Esophagus squamous epithelium (tissue), 5 donors: ENCODE results near the gene FBXO46. TPM values are rescaled to one million over a fixed set of nuclear protein-coding genes. Genes with fewer than 3 reads are reported as not detected.

Experiments used
- DNase-seq: peaks from one replicate; lab custom pipeline; 2025; lab: John Stamatoyannopoulos, UW
- H3K27ac ChIP-seq, 4 donors: fragments of 200-600 bp; sonication (generic); one replicate each; pipeline ENCODE4 v1.5.1; 2016 to 2019; ENCODE audit warnings: mild to moderate bottlenecking in 1 of 4
- H3K27me3 ChIP-seq, 4 donors: fragments of 200-600 bp; sonication (generic); 1 replicate in 3 of 4; 2 replicates in 1 of 4; pipeline versions ENCODE4 v1.5.1 to v1.6.0; 2017 to 2021; ENCODE audit warnings: antibody characterized with exemption in 1 of 4
- H3K36me3 ChIP-seq, 3 donors: fragments of 200-600 bp; sonication (generic); one replicate each; pipeline ENCODE4 v1.5.1; 2016 to 2019
- H3K4me1 ChIP-seq, 3 donors: fragments of 200-600 bp; sonication (generic); one replicate each; pipeline ENCODE4 v1.5.1; 2017 to 2019
- H3K4me3 ChIP-seq, 4 donors: fragments of 200-600 bp; sonication (generic); 1 replicate in 3 of 4; 2 replicates in 1 of 4; pipeline ENCODE4 v1.5.1; 2016 to 2019; ENCODE audit warnings: mild to moderate bottlenecking in 2 of 4, moderate library complexity in 1 of 4
- H3K9me3 ChIP-seq, 3 donors: fragments of 200-600 bp; sonication (generic); one replicate each; pipeline ENCODE4 v1.5.1; 2016 to 2019
- POLR2A ChIP-seq, 4 donors: fragments of 450-650 bp; IDR thresholded peaks; one replicate each; pipeline ENCODE4 v1.6.1; 2017; ENCODE audit warnings: antibody characterized with exemption in 4 of 4, mild to moderate bottlenecking in 4 of 4, moderate library complexity in 3 of 4
- WGBS, 2 donors: methylation state at CpG; one replicate each; pipeline ENCODE4 v1.1.5; 2018; 5-methylcytosine and 5-hydroxymethylcytosine counted together
- intact Hi-C: fragments of 100-400 bp; cut with DNase I; formaldehyde crosslinking; loops from one replicate; pipeline ENCODE4 v1.15.0; 2022
- total RNA-seq, 4 donors: library from RNA; depleted of rRNA; stranded (reverse); fragments of >200 nt; gene quantifications; one replicate each; pipeline ENCODE4 v1.1.0, GENCODE V29; 2016
- TF ChIP-seq, protein P1 (sequence below), 6 experiments: fragments of 450-650 bp in 4 of 6; fragments of 200-600 bp in 2 of 6; sonication (generic) in 2 of 6; IDR thresholded peaks; one replicate each; pipeline ENCODE4 v1.5.1; 2016 to 2019; ENCODE audit warnings: antibody characterized with exemption in 6 of 6, mild to moderate bottlenecking in 4 of 6, moderate library complexity in 4 of 6
- donor health status: DM: yes; HTN: yes; CAD: no.

The FBXO46 gene
- total RNA-seq, 4 donors from 2014 or later, result 16.0 to 37.2 (median 25.9) TPM

GRCh38 chr19:45716359-45717130 lies 14.2 kb downstream of the FBXO46 start:
- DNase-seq, result no peak
- peak overlapping the region; percentile 87 to 96 (median 92) for H3K27ac ChIP-seq
- H3K4me3 ChIP-seq, result peak overlapping the region; percentile 47 to 72 (median 64)
- TF ChIP-seq POLR2A (IDR thresholded peaks at IDR 0.05), result no peak
- TF ChIP-seq, protein P1, sequence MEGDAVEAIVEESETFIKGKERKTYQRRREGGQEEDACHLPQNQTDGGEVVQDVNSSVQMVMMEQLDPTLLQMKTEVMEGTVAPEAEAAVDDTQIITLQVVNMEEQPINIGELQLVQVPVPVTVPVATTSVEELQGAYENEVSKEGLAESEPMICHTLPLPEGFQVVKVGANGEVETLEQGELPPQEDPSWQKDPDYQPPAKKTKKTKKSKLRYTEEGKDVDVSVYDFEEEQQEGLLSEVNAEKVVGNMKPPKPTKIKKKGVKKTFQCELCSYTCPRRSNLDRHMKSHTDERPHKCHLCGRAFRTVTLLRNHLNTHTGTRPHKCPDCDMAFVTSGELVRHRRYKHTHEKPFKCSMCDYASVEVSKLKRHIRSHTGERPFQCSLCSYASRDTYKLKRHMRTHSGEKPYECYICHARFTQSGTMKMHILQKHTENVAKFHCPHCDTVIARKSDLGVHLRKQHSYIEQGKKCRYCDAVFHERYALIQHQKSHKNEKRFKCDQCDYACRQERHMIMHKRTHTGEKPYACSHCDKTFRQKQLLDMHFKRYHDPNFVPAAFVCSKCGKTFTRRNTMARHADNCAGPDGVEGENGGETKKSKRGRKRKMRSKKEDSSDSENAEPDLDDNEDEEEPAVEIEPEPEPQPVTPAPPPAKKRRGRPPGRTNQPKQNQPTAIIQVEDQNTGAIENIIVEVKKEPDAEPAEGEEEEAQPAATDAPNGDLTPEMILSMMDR (IDR thresholded peaks at IDR 0.05), result no peak
- H3K36me3 ChIP-seq, result peaks cover 16 to 35% (median 17%) of the 10 kb centered on the region in 3 donors
- intact Hi-C loops, result loop anchor here (10.0 kb wide), 1 partner anchor 48 kb away; the partner anchor contains the start of gene SIX5
- H3K4me1 ChIP-seq, result peaks cover 10 to 67% (median 14%) of the 10 kb centered on the region in 3 donors
- no peaks in the 10 kb centered on the region for H3K27me3 ChIP-seq
- no peaks in the 10 kb centered on the region for H3K9me3 ChIP-seq
- 0 to 2% methylated on average over 19 to 24 of the region's 24 CpGs for WGBS, 2 donors

- WGBS, 2 donors, result 79 to 81% methylated on average over 3 of the region's 3 CpGs
- Histone ChIP-seq H3K36me3 (peaks cover 18 to 44% (median 21%) of the 10 kb centered on the region in 3 donors), H3K4me1 (peaks cover 10 to 53% (median 13%) of the 10 kb centered on the region in 3 donors), H3K27me3 (no peaks in the 10 kb centered on the region), H3K4me3 (no peak overlapping the region), H3K27ac (no peak overlapping the region), H3K9me3 (no peaks in the 10 kb centered on the region)
- TF ChIP-seq POLR2A (IDR thresholded peaks at IDR 0.05), result no peak
- TF ChIP-seq, protein P1 (IDR thresholded peaks at IDR 0.05), result no peak
- intact Hi-C loops, result loop anchor here (10.0 kb wide), 1 partner anchor 50 kb away; the partner anchor contains the start of gene SIX5
- no peak for DNase-seq
Measured at GRCh38 chr19:45715139-45715538, 15.6 kb downstream of the FBXO46 start.

- no peak overlapping the region for H3K4me3 ChIP-seq
- intact Hi-C loops, result loop anchor here (10.0 kb wide), 1 partner anchor 52 kb away; the partner anchor contains the start of gene SIX5
- H3K4me1 ChIP-seq, result peaks cover 8 to 45% (median 9%) of the 10 kb centered on the region in 3 donors
- DNase-seq, result no peak
- WGBS, 2 donors, result 80 to 85% methylated on average over 1 to 5 of the region's 15 CpGs
- no peak overlapping the region for H3K27ac ChIP-seq
- H3K9me3 ChIP-seq, result no peaks in the 10 kb centered on the region
- TF ChIP-seq POLR2A (IDR thresholded peaks at IDR 0.05), result no peak
- TF ChIP-seq, protein P1 (IDR thresholded peaks at IDR 0.05), result no peak
- no peaks in the 10 kb centered on the region for H3K27me3 ChIP-seq
- H3K36me3 ChIP-seq, result peaks cover 18 to 47% (median 21%) of the 10 kb centered on the region in 3 donors
Measured at GRCh38 chr19:45713141-45713540, 17.6 kb downstream of the FBXO46 start.

GRCh38 chr19:45712699-45713067 lies 18.0 kb downstream of the FBXO46 start:
- DNase-seq, result no peak
- intact Hi-C loops, result loop anchor here (10.0 kb wide), 1 partner anchor 52 kb away; the partner anchor contains the start of gene SIX5
- peaks cover 18 to 49% (median 21%) of the 10 kb centered on the region in 3 donors for H3K36me3 ChIP-seq
- no peak overlapping the region for H3K27ac ChIP-seq
- peaks cover 3 to 40% (median 5%) of the 10 kb centered on the region in 3 donors for H3K4me1 ChIP-seq
- no peaks in the 10 kb centered on the region for H3K27me3 ChIP-seq
- TF ChIP-seq, protein P1 (IDR thresholded peaks at IDR 0.05), result no peak
- no peaks in the 10 kb centered on the region for H3K9me3 ChIP-seq
- 83% methylated on average over 1 of the region's 25 CpGs; no CpG with 5 or more reads in 1 of the 2 donors for WGBS, 2 donors
- no peak overlapping the region for H3K4me3 ChIP-seq
